ENCODE results near the gene AK6. TPM values are rescaled to one million over a fixed set of nuclear protein-coding genes. Genes with fewer than 3 reads are reported as not detected.

AK6 gene
- total RNA-seq, 2 experiments from 2014 or later: 54.9 to 85.7 TPM

DNA sequence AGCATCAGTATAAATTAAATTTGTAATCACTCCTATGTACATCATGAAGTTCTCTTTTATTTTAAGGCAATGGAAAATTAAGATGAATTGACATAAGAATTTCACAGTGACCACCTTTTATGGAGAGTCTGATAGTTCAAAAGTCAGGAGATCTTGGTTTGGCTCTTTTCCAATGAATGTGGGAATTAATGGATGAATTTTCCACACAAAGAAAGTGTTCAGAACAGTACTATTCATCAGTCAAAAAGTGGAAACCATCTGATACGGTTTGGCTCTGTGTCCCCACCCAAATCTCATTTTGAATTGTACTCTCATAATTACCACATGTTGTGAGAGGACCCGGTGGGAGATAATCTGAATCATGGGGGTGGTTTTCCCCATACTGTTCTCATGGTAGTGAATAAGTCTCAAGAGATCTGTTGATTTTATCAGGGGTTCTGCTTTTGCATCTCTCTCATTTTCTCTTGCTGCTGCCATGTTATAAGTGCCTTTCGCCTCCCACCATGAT lies 61.2 kb downstream of the AK6 start:
- DNase-seq (ENCODE audit: low spot score): no peak
- Histone ChIP-seq H3K4me2 (ENCODE audit: low read length) (no peak overlapping the region), H3K79me2 (ENCODE audit: insufficient read depth, low read depth, low read length) (no peaks in the 10 kb centered on the region), H3K36me3 (ENCODE audit: insufficient read depth, low read length) (peaks cover 5% of the 10 kb centered on the region; the same call in 1 of the 2 replicates), H3K4me1 (ENCODE audit: insufficient read depth, low read length, poor library complexity, severe bottlenecking) (no peaks in the 10 kb centered on the region), H2AFZ (ENCODE audit: low read length) (no peak overlapping the region), H3K9me2 (ENCODE audit: insufficient read depth, low read length) (no peaks in the 10 kb centered on the region), H3K9me3 (ENCODE audit: low read length) (0 out of 2 replicates have a peak, but pooled peaks cover 4% of the 10 kb centered on the region), H4K20me1 (ENCODE audit: insufficient read depth, low read length) (no peaks in the 10 kb centered on the region), H3K4me3 (ENCODE audit: low read depth, low read length, poor library complexity, severe bottlenecking) (no peak overlapping the region), H3K27ac (ENCODE audit: low read depth, low read length, poor library complexity, severe bottlenecking) (no peak overlapping the region)
- ChIA-PET POLR2A (no interaction called here), CTCF (ENCODE audit: unreplicated experiment) (no interaction called here)
- intact Hi-C loops (cut with micrococcal nuclease; ENCODE audit: unreplicated experiment): loop anchor here (10.0 kb wide), 1 partner anchor 63 kb away; no protein-coding TSS in a partner anchor
- TF ChIP-seq EZH2phosphoT487 (IDR thresholded peaks at IDR 0.05; ENCODE audit: borderline replicate concordance, low read depth, low read length): no peak
- TF ChIP-seq, protein P1, sequence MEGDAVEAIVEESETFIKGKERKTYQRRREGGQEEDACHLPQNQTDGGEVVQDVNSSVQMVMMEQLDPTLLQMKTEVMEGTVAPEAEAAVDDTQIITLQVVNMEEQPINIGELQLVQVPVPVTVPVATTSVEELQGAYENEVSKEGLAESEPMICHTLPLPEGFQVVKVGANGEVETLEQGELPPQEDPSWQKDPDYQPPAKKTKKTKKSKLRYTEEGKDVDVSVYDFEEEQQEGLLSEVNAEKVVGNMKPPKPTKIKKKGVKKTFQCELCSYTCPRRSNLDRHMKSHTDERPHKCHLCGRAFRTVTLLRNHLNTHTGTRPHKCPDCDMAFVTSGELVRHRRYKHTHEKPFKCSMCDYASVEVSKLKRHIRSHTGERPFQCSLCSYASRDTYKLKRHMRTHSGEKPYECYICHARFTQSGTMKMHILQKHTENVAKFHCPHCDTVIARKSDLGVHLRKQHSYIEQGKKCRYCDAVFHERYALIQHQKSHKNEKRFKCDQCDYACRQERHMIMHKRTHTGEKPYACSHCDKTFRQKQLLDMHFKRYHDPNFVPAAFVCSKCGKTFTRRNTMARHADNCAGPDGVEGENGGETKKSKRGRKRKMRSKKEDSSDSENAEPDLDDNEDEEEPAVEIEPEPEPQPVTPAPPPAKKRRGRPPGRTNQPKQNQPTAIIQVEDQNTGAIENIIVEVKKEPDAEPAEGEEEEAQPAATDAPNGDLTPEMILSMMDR (conservative IDR thresholded peaks at IDR 0.05; ENCODE audit: low read length): no peak
- BruUV-seq (replicated peaks): no TSS peak

DNA sequence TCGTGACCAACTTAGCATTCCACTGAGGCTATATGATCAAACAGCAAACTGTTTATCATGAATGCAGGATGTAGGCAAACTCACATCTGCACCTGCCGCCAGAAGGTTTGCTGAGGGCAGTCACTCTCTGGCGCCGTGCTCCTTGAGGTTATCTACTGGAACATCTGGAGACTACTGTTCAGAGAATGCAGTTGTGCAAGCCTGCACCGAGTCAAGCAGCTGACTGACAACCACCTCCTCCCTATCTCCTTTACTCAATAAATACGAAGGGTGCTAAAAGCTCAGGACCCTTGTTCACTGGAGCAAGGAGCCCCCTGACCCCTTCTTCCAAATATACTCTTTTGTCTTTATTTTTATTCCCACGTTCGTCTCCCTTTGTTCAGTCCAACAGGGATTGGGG lies 63.8 kb downstream of the AK6 start:
- DNase-seq (ENCODE audit: low spot score): no peak
- ChIA-PET CTCF (ENCODE audit: unreplicated experiment) (no interaction called here), POLR2A (interaction anchor here (0.6 kb wide), 1 partner anchor 10 kb away, joined by 5 read pairs; no protein-coding TSS in a partner anchor)
- Histone ChIP-seq H3K9me2 (ENCODE audit: insufficient read depth, low read length) (no peaks in the 10 kb centered on the region), H2AFZ (ENCODE audit: low read length) (no peak overlapping the region), H3K4me1 (ENCODE audit: insufficient read depth, low read length, poor library complexity, severe bottlenecking) (no peaks in the 10 kb centered on the region), H4K20me1 (ENCODE audit: insufficient read depth, low read length) (no peaks in the 10 kb centered on the region), H3K79me2 (ENCODE audit: insufficient read depth, low read depth, low read length) (no peaks in the 10 kb centered on the region), H3K4me3 (ENCODE audit: low read depth, low read length, poor library complexity, severe bottlenecking) (no peak overlapping the region), H3K27ac (ENCODE audit: low read depth, low read length, poor library complexity, severe bottlenecking) (no peak overlapping the region), H3K9me3 (ENCODE audit: low read length) (0 out of 2 replicates have a peak, but pooled peaks cover 4% of the 10 kb centered on the region), H3K4me2 (ENCODE audit: low read length) (no peak overlapping the region), H3K36me3 (ENCODE audit: insufficient read depth, low read length) (peaks cover 5% of the 10 kb centered on the region; the same call in 1 of the 2 replicates)
- intact Hi-C loops (cut with micrococcal nuclease; ENCODE audit: unreplicated experiment): loop anchor here (10.0 kb wide), 1 partner anchor 61 kb away; no protein-coding TSS in a partner anchor
- TF ChIP-seq EZH2phosphoT487 (IDR thresholded peaks at IDR 0.05; ENCODE audit: borderline replicate concordance, low read depth, low read length): no peak
- TF ChIP-seq, protein P1 (conservative IDR thresholded peaks at IDR 0.05; ENCODE audit: low read length): no peak
- no TSS peak for BruUV-seq (replicated peaks)

Other genes with a start within 250 kb of the AK6 start
- gene CCNB1, start 202.4 kb downstream of the AK6 start, total RNA-seq (2014; rRNA removed; shearing (Covaris generic)): 181 and 206 TPM in 2 replicates
- gene CCNB1, start 202.4 kb downstream of the AK6 start, total RNA-seq (2022): 274 and 276 TPM in 2 replicates
- gene CENPH, start 179.9 kb downstream of the AK6 start, total RNA-seq (2014; rRNA removed; shearing (Covaris generic)): 85.7 and 86.1 TPM in 2 replicates
- gene CENPH, start 179.9 kb downstream of the AK6 start, total RNA-seq (2022): 105 and 126 TPM in 2 replicates
- 18.4 and 31.7 TPM in 2 replicates for gene CDK7, start 134.6 kb downstream of the AK6 start, total RNA-seq (2014; rRNA removed; shearing (Covaris generic))
- gene CDK7, start 134.6 kb downstream of the AK6 start, total RNA-seq (2022): 22.5 and 33.1 TPM in 2 replicates
- gene CCDC125, start 36.7 kb downstream of the AK6 start, total RNA-seq (2014; rRNA removed; shearing (Covaris generic)): 3.8 and 4.8 TPM in 2 replicates
- gene CCDC125, start 36.7 kb downstream of the AK6 start, total RNA-seq (2022): 8.5 and 10.0 TPM in 2 replicates
- 113 TPM in 2 replicates for gene TAF9, start within 50 bp of the AK6 start, total RNA-seq (2014; rRNA removed; shearing (Covaris generic))
- 101 and 126 TPM in 2 replicates for gene TAF9, start within 50 bp of the AK6 start, total RNA-seq (2022)
- 41.6 and 64.1 TPM in 2 replicates for gene RAD17, start 298 bp upstream of the AK6 start, total RNA-seq (2014; rRNA removed; shearing (Covaris generic))
- gene RAD17, start 298 bp upstream of the AK6 start, total RNA-seq (2022): 79.1 and 96.8 TPM in 2 replicates
- gene MARVELD2, start 45.6 kb upstream of the AK6 start, total RNA-seq (2014; rRNA removed; shearing (Covaris generic)): 0.57 and 0.82 TPM in 2 replicates
- 1.2 and 2.0 TPM in 2 replicates for gene MARVELD2, start 45.6 kb upstream of the AK6 start, total RNA-seq (2022)
- 0.50 and 1.8 TPM in 2 replicates for gene OCLN, start 123.3 kb upstream of the AK6 start, total RNA-seq (2014; rRNA removed; shearing (Covaris generic))
- gene OCLN, start 123.3 kb upstream of the AK6 start, total RNA-seq (2022): 1.1 and 1.4 TPM in 2 replicates
- 45.9 and 60.1 TPM in 2 replicates for gene GTF2H2C, start 190.7 kb upstream of the AK6 start, total RNA-seq (2014; rRNA removed; shearing (Covaris generic))
- gene GTF2H2C, start 190.7 kb upstream of the AK6 start, total RNA-seq (2022): 44.9 and 48.8 TPM in 2 replicates